Measurements from ENCODE around the gene BLTP2. TPM values are rescaled to one million over a fixed set of nuclear protein-coding genes. Genes with fewer than 3 reads are reported as not detected.

BLTP2 gene
- total RNA-seq, 1 donor from 2014 or later = 124 TPM

Other genes starting within 250 kb of the BLTP2 start
- gene SLC46A1, start 238.9 kb downstream of the BLTP2 start, total RNA-seq = 5.2 and 6.2 TPM in 2 replicates
- not detected in 2 replicates for gene SLC13A2, start 171.5 kb downstream of the BLTP2 start, total RNA-seq
- not detected in 2 replicates for gene FOXN1, start 138.8 kb downstream of the BLTP2 start, total RNA-seq
- 40.6 and 49.4 TPM in 2 replicates for gene UNC119, start 92.5 kb downstream of the BLTP2 start, total RNA-seq
- gene PIGS, start 73.6 kb downstream of the BLTP2 start, total RNA-seq = 52.9 and 65.2 TPM in 2 replicates
- 20.8 and 30.3 TPM in 2 replicates for gene ALDOC, start 68.3 kb downstream of the BLTP2 start, total RNA-seq
- 8.4 and 9.7 TPM in 2 replicates for gene SPAG5, start 46.1 kb downstream of the BLTP2 start, total RNA-seq
- gene RSKR, start 31.0 kb downstream of the BLTP2 start, total RNA-seq = 2.3 and 12.2 TPM in 2 replicates
- gene SDF2, start 16.7 kb upstream of the BLTP2 start, total RNA-seq = 41.2 and 65.1 TPM in 2 replicates
- gene SUPT6H, start 17.0 kb upstream of the BLTP2 start, total RNA-seq = 36.7 and 52.9 TPM in 2 replicates
- gene PROCA1, start 66.7 kb upstream of the BLTP2 start, total RNA-seq = 0.58 and 3.7 TPM in 2 replicates
- gene RAB34, start 72.7 kb upstream of the BLTP2 start, total RNA-seq = 283 and 314 TPM in 2 replicates
- 604 and 716 TPM in 2 replicates for gene RPL23A, start 74.8 kb upstream of the BLTP2 start, total RNA-seq
- gene TLCD1, start 81.1 kb upstream of the BLTP2 start, total RNA-seq = 4.7 and 5.1 TPM in 2 replicates
- 4.3 TPM in 2 replicates for gene NEK8, start 83.6 kb upstream of the BLTP2 start, total RNA-seq
- gene TRAF4, start 98.9 kb upstream of the BLTP2 start, total RNA-seq = 163 and 174 TPM in 2 replicates
- 24.3 and 37.7 TPM in 2 replicates for gene FAM222B, start 197.6 kb upstream of the BLTP2 start, total RNA-seq
- gene ERAL1, start 209.9 kb upstream of the BLTP2 start, total RNA-seq = 54.9 and 74.1 TPM in 2 replicates

Data from kidney epithelial cell (primary cell).